Measurements from ENCODE around the gene TRAFD1. TPM values are rescaled to one million over a fixed set of nuclear protein-coding genes. Genes with fewer than 3 reads are reported as not detected.

Gene TRAFD1
- total and polyA plus RNA-seq, 2 experiments from 2014 or later = 17.4 to 30.4 TPM

DNA sequence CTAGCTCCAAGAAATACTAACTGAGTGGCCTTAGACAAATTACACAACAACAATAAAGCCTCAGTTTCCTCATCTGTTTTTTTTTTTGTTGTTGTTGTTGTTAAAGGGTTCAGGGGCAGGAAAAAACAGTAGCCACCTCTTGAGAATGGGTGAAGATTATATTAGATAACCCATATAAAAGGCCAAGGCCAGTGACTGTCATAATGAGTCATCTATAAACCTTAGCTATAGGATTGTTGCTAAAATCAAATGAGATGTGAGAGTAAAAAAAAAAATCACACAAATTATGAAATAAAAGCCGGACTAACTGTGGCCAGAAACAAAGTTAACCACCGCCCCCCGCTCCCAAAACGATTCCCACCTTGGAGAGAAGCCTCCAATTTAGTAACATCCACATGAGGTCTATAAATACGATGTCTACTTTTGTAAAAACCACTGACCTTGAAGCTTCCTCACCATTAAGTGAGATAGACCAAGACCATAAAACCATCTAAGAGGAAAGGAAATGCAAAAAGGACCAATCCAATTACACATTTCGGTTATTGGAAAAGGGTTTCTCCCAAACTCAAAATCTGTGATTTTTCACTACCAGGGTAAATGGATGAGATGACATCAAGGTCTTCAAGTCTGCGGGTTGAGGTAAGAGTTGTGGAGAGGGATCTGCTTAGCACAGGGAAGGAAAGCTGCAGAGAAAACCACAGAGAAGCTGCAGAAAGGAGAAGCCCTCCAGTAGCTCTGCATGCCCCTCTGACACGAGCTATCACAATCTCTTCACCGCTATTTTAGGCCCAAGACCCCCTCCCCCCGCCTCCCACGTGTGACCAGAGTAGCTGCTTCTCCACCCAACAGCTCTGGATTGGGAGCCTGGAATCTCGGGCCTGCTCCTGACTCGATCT, 17.8 kb upstream of the TRAFD1 start:
- Histone ChIP-seq H2AFZ (peak overlapping the region; percentile 86; the same call in 1 of the 2 replicates), H3K4me3 (peak overlapping the region; percentile 98), H4K20me1 (replicated peaks; ENCODE audit: insufficient read depth) (peaks cover 48% of the 10 kb centered on the region), H3K36me3 (ENCODE audit: insufficient read depth) (peaks cover 5% of the 10 kb centered on the region; the same call in 1 of the 2 replicates), H3F3A (replicated peaks; ENCODE audit: low read depth) (peaks cover 11% of the 10 kb centered on the region; the same call in 1 of the 2 replicates), H3K79me2 (replicated peaks; ENCODE audit: insufficient read depth) (peaks cover 58% of the 10 kb centered on the region), H3K4me1 (ENCODE audit: insufficient read depth) (peaks cover 50% of the 10 kb centered on the region), H3K9me2 (ENCODE audit: insufficient read depth) (no peaks in the 10 kb centered on the region), H3K27me3 (ENCODE audit: insufficient read depth) (no peaks in the 10 kb centered on the region), H3K27ac (ENCODE audit: low read depth) (peak overlapping the region; percentile 2), H3K4me2 (peak overlapping the region; percentile 94)
- peaks cover 21% of the 10 kb centered on the region for H3K36me3 Mint-ChIP-seq (ENCODE audit: low read depth)
- H3K9me3 Mint-ChIP-seq = no peaks in the 10 kb centered on the region
- no peak; the same call in 2 of the 3 replicates for ATAC-seq
- DNase-seq (ENCODE audit: low spot score) = peak; percentile 43
- H3K27ac Mint-ChIP-seq = peak overlapping the region; percentile 99
- H3K27me3 Mint-ChIP-seq (ENCODE audit: insufficient read depth, low read depth, poor library complexity) = peaks cover 17% of the 10 kb centered on the region
- peaks cover 52% of the 10 kb centered on the region for H3K4me1 Mint-ChIP-seq
- TF ChIP-seq STAT1 (IDR thresholded peaks at IDR 0.05; ENCODE audit: unreplicated experiment) = no peak
- TF ChIP-seq, protein P1, sequence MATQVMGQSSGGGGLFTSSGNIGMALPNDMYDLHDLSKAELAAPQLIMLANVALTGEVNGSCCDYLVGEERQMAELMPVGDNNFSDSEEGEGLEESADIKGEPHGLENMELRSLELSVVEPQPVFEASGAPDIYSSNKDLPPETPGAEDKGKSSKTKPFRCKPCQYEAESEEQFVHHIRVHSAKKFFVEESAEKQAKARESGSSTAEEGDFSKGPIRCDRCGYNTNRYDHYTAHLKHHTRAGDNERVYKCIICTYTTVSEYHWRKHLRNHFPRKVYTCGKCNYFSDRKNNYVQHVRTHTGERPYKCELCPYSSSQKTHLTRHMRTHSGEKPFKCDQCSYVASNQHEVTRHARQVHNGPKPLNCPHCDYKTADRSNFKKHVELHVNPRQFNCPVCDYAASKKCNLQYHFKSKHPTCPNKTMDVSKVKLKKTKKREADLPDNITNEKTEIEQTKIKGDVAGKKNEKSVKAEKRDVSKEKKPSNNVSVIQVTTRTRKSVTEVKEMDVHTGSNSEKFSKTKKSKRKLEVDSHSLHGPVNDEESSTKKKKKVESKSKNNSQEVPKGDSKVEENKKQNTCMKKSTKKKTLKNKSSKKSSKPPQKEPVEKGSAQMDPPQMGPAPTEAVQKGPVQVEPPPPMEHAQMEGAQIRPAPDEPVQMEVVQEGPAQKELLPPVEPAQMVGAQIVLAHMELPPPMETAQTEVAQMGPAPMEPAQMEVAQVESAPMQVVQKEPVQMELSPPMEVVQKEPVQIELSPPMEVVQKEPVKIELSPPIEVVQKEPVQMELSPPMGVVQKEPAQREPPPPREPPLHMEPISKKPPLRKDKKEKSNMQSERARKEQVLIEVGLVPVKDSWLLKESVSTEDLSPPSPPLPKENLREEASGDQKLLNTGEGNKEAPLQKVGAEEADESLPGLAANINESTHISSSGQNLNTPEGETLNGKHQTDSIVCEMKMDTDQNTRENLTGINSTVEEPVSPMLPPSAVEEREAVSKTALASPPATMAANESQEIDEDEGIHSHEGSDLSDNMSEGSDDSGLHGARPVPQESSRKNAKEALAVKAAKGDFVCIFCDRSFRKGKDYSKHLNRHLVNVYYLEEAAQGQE (IDR thresholded peaks at IDR 0.05; ENCODE audit: unreplicated experiment) = no peak
- TF ChIP-seq, protein P2, sequence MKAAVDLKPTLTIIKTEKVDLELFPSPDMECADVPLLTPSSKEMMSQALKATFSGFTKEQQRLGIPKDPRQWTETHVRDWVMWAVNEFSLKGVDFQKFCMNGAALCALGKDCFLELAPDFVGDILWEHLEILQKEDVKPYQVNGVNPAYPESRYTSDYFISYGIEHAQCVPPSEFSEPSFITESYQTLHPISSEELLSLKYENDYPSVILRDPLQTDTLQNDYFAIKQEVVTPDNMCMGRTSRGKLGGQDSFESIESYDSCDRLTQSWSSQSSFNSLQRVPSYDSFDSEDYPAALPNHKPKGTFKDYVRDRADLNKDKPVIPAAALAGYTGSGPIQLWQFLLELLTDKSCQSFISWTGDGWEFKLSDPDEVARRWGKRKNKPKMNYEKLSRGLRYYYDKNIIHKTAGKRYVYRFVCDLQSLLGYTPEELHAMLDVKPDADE (IDR thresholded peaks at IDR 0.05) = no peak
- TF ChIP-seq JUNB (IDR thresholded peaks at IDR 0.05; ENCODE audit: unreplicated experiment) = no peak
- TF ChIP-seq CREB1 (CRISPR knock-in tag; IDR thresholded peaks at IDR 0.05; ENCODE audit: low read depth) = no peak
- TF ChIP-seq NANOG (IDR thresholded peaks at IDR 0.05; ENCODE audit: borderline replicate concordance) = no peak
- TF ChIP-seq, protein P3, sequence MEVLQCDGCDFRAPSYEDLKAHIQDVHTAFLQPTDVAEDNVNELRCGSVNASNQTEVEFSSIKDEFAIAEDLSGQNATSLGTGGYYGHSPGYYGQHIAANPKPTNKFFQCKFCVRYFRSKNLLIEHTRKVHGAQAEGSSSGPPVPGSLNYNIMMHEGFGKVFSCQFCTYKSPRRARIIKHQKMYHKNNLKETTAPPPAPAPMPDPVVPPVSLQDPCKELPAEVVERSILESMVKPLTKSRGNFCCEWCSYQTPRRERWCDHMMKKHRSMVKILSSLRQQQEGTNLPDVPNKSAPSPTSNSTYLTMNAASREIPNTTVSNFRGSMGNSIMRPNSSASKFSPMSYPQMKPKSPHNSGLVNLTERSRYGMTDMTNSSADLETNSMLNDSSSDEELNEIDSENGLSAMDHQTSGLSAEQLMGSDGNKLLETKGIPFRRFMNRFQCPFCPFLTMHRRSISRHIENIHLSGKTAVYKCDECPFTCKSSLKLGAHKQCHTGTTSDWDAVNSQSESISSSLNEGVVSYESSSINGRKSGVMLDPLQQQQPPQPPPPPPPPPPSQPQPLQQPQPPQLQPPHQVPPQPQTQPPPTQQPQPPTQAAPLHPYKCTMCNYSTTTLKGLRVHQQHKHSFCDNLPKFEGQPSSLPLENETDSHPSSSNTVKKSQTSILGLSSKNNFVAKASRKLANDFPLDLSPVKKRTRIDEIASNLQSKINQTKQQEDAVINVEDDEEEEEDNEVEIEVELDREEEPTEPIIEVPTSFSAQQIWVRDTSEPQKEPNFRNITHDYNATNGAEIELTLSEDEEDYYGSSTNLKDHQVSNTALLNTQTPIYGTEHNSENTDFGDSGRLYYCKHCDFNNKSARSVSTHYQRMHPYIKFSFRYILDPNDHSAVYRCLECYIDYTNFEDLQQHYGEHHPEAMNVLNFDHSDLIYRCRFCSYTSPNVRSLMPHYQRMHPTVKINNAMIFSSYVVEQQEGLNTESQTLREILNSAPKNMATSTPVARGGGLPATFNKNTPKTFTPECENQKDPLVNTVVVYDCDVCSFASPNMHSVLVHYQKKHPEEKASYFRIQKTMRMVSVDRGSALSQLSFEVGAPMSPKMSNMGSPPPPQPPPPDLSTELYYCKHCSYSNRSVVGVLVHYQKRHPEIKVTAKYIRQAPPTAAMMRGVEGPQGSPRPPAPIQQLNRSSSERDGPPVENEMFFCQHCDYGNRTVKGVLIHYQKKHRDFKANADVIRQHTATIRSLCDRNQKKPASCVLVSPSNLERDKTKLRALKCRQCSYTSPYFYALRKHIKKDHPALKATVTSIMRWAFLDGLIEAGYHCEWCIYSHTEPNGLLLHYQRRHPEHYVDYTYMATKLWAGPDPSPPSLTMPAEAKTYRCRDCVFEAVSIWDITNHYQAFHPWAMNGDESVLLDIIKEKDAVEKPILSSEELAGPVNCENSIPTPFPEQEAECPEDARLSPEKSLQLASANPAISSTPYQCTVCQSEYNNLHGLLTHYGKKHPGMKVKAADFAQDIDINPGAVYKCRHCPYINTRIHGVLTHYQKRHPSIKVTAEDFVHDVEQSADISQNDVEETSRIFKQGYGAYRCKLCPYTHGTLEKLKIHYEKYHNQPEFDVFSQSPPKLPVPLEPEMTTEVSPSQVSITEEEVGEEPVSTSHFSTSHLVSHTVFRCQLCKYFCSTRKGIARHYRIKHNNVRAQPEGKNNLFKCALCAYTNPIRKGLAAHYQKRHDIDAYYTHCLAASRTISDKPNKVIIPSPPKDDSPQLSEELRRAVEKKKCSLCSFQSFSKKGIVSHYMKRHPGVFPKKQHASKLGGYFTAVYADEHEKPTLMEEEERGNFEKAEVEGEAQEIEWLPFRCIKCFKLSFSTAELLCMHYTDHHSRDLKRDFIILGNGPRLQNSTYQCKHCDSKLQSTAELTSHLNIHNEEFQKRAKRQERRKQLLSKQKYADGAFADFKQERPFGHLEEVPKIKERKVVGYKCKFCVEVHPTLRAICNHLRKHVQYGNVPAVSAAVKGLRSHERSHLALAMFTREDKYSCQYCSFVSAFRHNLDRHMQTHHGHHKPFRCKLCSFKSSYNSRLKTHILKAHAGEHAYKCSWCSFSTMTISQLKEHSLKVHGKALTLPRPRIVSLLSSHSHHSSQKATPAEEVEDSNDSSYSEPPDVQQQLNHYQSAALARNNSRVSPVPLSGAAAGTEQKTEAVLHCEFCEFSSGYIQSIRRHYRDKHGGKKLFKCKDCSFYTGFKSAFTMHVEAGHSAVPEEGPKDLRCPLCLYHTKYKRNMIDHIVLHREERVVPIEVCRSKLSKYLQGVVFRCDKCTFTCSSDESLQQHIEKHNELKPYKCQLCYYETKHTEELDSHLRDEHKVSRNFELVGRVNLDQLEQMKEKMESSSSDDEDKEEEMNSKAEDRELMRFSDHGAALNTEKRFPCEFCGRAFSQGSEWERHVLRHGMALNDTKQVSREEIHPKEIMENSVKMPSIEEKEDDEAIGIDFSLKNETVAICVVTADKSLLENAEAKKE (CRISPR knock-in tag; IDR thresholded peaks at IDR 0.05) = no peak
- no peak for TF ChIP-seq EZH2phosphoT487 (IDR thresholded peaks at IDR 0.05; ENCODE audit: unreplicated experiment)
- no peak for TF ChIP-seq POLR2AphosphoS5 (IDR thresholded peaks at IDR 0.05; ENCODE audit: low read depth)
- TF ChIP-seq, protein P4, sequence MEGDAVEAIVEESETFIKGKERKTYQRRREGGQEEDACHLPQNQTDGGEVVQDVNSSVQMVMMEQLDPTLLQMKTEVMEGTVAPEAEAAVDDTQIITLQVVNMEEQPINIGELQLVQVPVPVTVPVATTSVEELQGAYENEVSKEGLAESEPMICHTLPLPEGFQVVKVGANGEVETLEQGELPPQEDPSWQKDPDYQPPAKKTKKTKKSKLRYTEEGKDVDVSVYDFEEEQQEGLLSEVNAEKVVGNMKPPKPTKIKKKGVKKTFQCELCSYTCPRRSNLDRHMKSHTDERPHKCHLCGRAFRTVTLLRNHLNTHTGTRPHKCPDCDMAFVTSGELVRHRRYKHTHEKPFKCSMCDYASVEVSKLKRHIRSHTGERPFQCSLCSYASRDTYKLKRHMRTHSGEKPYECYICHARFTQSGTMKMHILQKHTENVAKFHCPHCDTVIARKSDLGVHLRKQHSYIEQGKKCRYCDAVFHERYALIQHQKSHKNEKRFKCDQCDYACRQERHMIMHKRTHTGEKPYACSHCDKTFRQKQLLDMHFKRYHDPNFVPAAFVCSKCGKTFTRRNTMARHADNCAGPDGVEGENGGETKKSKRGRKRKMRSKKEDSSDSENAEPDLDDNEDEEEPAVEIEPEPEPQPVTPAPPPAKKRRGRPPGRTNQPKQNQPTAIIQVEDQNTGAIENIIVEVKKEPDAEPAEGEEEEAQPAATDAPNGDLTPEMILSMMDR (conservative IDR thresholded peaks at IDR 0.05; ENCODE audit: low read depth in 2 of 2) = no peak
- peak overlapping the region; percentile 99 for H3K4me3 Mint-ChIP-seq
